ENCODE results near the gene TMEM178B.
"Not testable (repeated sequence)": the region's sequence is repeated elsewhere in the genome, so short reads cannot be mapped to it uniquely, and the experiment has no call there.

TMEM178B gene

GRCh38 chr7:141074162-141074991 is 513 bp downstream of the TMEM178B start:
- DNase-seq (ENCODE audit: low read depth in 3 of 3) = no peak

- DNase-seq (ENCODE audit: low read depth in 3 of 3) = no peak
Observed at GRCh38 chr7:141074997-141075396, 1.1 kb downstream of the TMEM178B start.

GRCh38 chr7:141076377-141076776 is 2.5 kb downstream of the TMEM178B start:
- DNase-seq (ENCODE audit: low read depth in 3 of 3) = no peak

GRCh38 chr7:141079219-141079618 is 5.4 kb downstream of the TMEM178B start:
- DNase-seq (ENCODE audit: low read depth in 3 of 3) = no peak

GRCh38 chr7:141089490-141089889 is 15.6 kb downstream of the TMEM178B start:
- not testable (repeated sequence) for DNase-seq (ENCODE audit: low read depth in 3 of 3)

GRCh38 chr7:141094336-141095070 is 20.6 kb downstream of the TMEM178B start:
- DNase-seq (ENCODE audit: low read depth in 3 of 3) = no peak

GRCh38 chr7:141097430-141097829 is 23.6 kb downstream of the TMEM178B start:
- DNase-seq (ENCODE audit: low read depth in 3 of 3) = no peak

- no peak for DNase-seq (ENCODE audit: low read depth in 3 of 3)
Observed at GRCh38 chr7:141102436-141102835, 28.6 kb downstream of the TMEM178B start.

- DNase-seq (ENCODE audit: low read depth in 3 of 3) = no peak
Observed at GRCh38 chr7:141103847-141104429, 30.1 kb downstream of the TMEM178B start.

GRCh38 chr7:141113131-141113530 is 39.3 kb downstream of the TMEM178B start:
- DNase-seq (ENCODE audit: low read depth in 3 of 3) = no peak

- DNase-seq (ENCODE audit: low read depth in 3 of 3) = no peak
Observed at GRCh38 chr7:141114029-141114664, 40.3 kb downstream of the TMEM178B start.

- no peak for DNase-seq (ENCODE audit: low read depth in 3 of 3)
Observed at GRCh38 chr7:141115965-141116364, 42.1 kb downstream of the TMEM178B start.

- DNase-seq (ENCODE audit: low read depth in 3 of 3) = not testable (repeated sequence)
Observed at GRCh38 chr7:141116661-141117060, 42.8 kb downstream of the TMEM178B start.

- DNase-seq (ENCODE audit: low read depth in 3 of 3) = no peak
Observed at GRCh38 chr7:141118767-141119166, 44.9 kb downstream of the TMEM178B start.

GRCh38 chr7:141119187-141119586 is 45.3 kb downstream of the TMEM178B start:
- no peak for DNase-seq (ENCODE audit: low read depth in 3 of 3)

GRCh38 chr7:141122736-141123135 is 48.9 kb downstream of the TMEM178B start:
- DNase-seq (ENCODE audit: low read depth in 3 of 3) = no peak

- no peak for DNase-seq (ENCODE audit: low read depth in 3 of 3)
Observed at GRCh38 chr7:141123522-141123921, 49.7 kb downstream of the TMEM178B start.

GRCh38 chr7:141126107-141126506 is 52.2 kb downstream of the TMEM178B start:
- no peak for DNase-seq (ENCODE audit: low read depth in 3 of 3)

- no peak for DNase-seq (ENCODE audit: low read depth in 3 of 3)
Observed at GRCh38 chr7:141128506-141128905, 54.6 kb downstream of the TMEM178B start.

GRCh38 chr7:141128931-141129330 is 55.1 kb downstream of the TMEM178B start:
- DNase-seq (ENCODE audit: low read depth in 3 of 3) = no peak

- no peak for DNase-seq (ENCODE audit: low read depth in 3 of 3)
Observed at GRCh38 chr7:141132671-141133070, 58.8 kb downstream of the TMEM178B start.

- DNase-seq (ENCODE audit: low read depth in 3 of 3) = no peak
Observed at GRCh38 chr7:141133646-141134045, 59.8 kb downstream of the TMEM178B start.

Measured in stimulated activated CD4-positive, alpha-beta T cell treated with anti-CD3 and anti-CD28 coated beads, TNF-alpha, amount 100 ng/mL, for 48 hours (primary cell).